K562 (cell line): ENCODE data around the gene CCR7. TPM values are rescaled to one million over a fixed set of nuclear protein-coding genes. Genes with fewer than 3 reads are reported as not detected.

Experiments used
- RBM25 ChIP-seq: fragments of 200-400 bp; formaldehyde crosslinking; IDR thresholded peaks from 2 replicates; pipeline ENCODE4 v1.6.1; 2018; ENCODE audit warnings: low read length, low read depth, moderate library complexity; ENCODE audit not compliant: severe bottlenecking
- SAFB ChIP-seq: fragments of 200-400 bp; formaldehyde crosslinking; IDR thresholded peaks from 2 replicates; pipeline ENCODE4 v1.6.1; 2017; ENCODE audit warnings: low read depth, low read length, borderline replicate concordance
- ZNF224 ChIP-seq: sonication (generic); formaldehyde crosslinking; IDR thresholded peaks from 2 replicates; pipeline ENCODE4 v1.8.0; 2022; ENCODE audit warnings: mild to moderate bottlenecking, missing genetic modification reagents
- polyA plus RNA-seq, 8 experiments: library from polyadenylated mRNA; depleted of rRNA in 4 of 8; stranded (reverse) in 5 of 8; unstranded in 3 of 8; fragments of >200 nt; fragmentation: Nextera tagmentation in 2 of 8; fragmentation: Illumina TruSeq in 1 of 8; extraction: Ambion mirVana in 2 of 8; extraction: Trizol in 1 of 8; gene quantifications; 2 replicates each; pipeline versions ENCODE4 v1.2.1 to v1.2.3, GENCODE V29; 2011 to 2014; ENCODE audit warnings: inconsistent platforms in 1 of 8, missing spikeins in 1 of 8
- total RNA-seq, 7 experiments: library from RNA; depleted of rRNA in 6 of 7; stranded (reverse); fragments of >200 nt in 6 of 7; fragmentation: Illumina TruSeq in 2 of 7; extraction: Trizol in 2 of 7; gene quantifications; 2 replicates each; pipeline versions ENCODE4 v1.2.1 to v1.2.3, GENCODE V29; 2011 to 2021; ENCODE audit warnings: low replicate concordance in 1 of 7
- TF ChIP-seq, protein P1 (sequence below): sonication (generic); formaldehyde crosslinking; IDR thresholded peaks from 2 replicates; pipeline ENCODE4 v1.8.1; 2023; ENCODE audit warnings: mild to moderate bottlenecking, missing genetic modification reagents
- TF ChIP-seq, protein P2 (sequence below): sonication (generic); formaldehyde crosslinking; IDR thresholded peaks from 2 replicates; pipeline ENCODE4 v1.8.0; 2022; ENCODE audit warnings: missing genetic modification reagents, mild to moderate bottlenecking, moderate library complexity, borderline replicate concordance
- TF ChIP-seq, protein P3 (sequence below), 2 experiments: fragments of 450-650 bp; conservative IDR thresholded peaks; 2 replicates each; pipeline ENCODE4 v1.6.1; 2017; ENCODE audit warnings: mild to moderate bottlenecking in 2 of 2, moderate library complexity in 2 of 2
- TF ChIP-seq, protein P4 (sequence below): fragments of 250-450 bp; sonication (Bioruptor Pico); IDR thresholded peaks from 2 replicates; pipeline ENCODE4 v1.8.0; 2021; ENCODE audit warnings: moderate library complexity, mild to moderate bottlenecking, inconsistent platforms
- TF ChIP-seq, protein P5 (sequence below): fragments of 450-650 bp; IDR thresholded peaks from 2 replicates; pipeline ENCODE4 v1.6.1; 2014; ENCODE audit warnings: low read depth, mild to moderate bottlenecking, moderate library complexity, borderline replicate concordance
- TF ChIP-seq, protein P6 (sequence below), 2 experiments: fragments of 450-650 bp; IDR thresholded peaks; 2 replicates each; pipeline ENCODE4 v1.6.1; 2016; ENCODE audit warnings: mild to moderate bottlenecking in 2 of 2, borderline replicate concordance in 1 of 2, low read depth in 1 of 2, moderate library complexity in 1 of 2

CCR7 gene
- total and polyA plus RNA-seq, 9 of the 15 experiments (the other 6 are each of a cell fraction or from before 2014, with no cell fraction given) = 0.14 to 1.4 (median 0.56) TPM

DNA sequence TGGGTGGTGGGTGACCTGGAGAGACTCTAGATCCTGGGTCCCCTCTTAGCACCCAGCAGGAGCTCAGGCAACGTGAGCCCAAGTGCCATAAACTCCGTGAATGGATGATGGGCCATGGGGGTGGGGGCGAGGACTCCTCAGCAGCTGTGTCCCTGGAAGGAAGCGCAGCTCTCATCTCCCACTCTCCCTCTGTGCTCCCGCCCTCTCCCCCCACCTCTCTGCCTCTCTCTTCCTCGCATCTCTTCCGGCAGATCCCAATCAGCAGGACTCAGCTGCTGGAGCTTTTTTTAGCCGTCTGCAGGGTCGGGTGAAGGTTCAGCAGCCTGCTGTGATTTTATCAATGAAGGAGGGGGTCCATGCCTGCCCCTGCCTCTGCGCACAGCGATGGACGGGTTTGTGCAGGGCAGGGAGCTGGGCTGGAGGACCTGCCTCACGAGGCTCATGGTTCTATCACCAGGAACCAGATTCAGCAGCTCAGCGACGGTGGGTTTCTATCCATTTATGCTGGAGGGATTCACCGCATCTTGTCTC lies 8.3 kb downstream of the CCR7 start (continued):
- TF ChIP-seq, protein P1, sequence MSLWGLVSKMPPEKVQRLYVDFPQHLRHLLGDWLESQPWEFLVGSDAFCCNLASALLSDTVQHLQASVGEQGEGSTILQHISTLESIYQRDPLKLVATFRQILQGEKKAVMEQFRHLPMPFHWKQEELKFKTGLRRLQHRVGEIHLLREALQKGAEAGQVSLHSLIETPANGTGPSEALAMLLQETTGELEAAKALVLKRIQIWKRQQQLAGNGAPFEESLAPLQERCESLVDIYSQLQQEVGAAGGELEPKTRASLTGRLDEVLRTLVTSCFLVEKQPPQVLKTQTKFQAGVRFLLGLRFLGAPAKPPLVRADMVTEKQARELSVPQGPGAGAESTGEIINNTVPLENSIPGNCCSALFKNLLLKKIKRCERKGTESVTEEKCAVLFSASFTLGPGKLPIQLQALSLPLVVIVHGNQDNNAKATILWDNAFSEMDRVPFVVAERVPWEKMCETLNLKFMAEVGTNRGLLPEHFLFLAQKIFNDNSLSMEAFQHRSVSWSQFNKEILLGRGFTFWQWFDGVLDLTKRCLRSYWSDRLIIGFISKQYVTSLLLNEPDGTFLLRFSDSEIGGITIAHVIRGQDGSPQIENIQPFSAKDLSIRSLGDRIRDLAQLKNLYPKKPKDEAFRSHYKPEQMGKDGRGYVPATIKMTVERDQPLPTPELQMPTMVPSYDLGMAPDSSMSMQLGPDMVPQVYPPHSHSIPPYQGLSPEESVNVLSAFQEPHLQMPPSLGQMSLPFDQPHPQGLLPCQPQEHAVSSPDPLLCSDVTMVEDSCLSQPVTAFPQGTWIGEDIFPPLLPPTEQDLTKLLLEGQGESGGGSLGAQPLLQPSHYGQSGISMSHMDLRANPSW = no peak
- TF ChIP-seq, protein P2, sequence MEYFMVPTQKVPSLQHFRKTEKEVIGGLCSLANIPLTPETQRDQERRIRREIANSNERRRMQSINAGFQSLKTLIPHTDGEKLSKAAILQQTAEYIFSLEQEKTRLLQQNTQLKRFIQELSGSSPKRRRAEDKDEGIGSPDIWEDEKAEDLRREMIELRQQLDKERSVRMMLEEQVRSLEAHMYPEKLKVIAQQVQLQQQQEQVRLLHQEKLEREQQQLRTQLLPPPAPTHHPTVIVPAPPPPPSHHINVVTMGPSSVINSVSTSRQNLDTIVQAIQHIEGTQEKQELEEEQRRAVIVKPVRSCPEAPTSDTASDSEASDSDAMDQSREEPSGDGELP (CRISPR knock-in tag) = peak; percentile 75
- TF ChIP-seq, protein P3, sequence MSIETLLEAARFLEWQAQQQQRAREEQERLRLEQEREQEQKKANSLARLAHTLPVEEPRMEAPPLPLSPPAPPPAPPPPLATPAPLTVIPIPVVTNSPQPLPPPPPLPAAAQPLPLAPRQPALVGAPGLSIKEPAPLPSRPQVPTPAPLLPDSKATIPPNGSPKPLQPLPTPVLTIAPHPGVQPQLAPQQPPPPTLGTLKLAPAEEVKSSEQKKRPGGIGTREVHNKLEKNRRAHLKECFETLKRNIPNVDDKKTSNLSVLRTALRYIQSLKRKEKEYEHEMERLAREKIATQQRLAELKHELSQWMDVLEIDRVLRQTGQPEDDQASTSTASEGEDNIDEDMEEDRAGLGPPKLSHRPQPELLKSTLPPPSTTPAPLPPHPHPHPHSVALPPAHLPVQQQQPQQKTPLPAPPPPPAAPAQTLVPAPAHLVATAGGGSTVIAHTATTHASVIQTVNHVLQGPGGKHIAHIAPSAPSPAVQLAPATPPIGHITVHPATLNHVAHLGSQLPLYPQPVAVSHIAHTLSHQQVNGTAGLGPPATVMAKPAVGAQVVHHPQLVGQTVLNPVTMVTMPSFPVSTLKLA (conservative IDR thresholded peaks at IDR 0.05) = no peak
- no peak for TF ChIP-seq ZNF224
- TF ChIP-seq, protein P4, sequence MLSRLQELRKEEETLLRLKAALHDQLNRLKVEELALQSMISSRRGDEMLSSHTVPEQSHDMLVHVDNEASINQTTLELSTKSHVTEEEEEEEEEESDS (CRISPR knock-in tag) = no peak
- TF ChIP-seq, protein P5, sequence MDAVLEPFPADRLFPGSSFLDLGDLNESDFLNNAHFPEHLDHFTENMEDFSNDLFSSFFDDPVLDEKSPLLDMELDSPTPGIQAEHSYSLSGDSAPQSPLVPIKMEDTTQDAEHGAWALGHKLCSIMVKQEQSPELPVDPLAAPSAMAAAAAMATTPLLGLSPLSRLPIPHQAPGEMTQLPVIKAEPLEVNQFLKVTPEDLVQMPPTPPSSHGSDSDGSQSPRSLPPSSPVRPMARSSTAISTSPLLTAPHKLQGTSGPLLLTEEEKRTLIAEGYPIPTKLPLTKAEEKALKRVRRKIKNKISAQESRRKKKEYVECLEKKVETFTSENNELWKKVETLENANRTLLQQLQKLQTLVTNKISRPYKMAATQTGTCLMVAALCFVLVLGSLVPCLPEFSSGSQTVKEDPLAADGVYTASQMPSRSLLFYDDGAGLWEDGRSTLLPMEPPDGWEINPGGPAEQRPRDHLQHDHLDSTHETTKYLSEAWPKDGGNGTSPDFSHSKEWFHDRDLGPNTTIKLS = no peak
- TF ChIP-seq RBM25 = no peak
- TF ChIP-seq, protein P6, sequence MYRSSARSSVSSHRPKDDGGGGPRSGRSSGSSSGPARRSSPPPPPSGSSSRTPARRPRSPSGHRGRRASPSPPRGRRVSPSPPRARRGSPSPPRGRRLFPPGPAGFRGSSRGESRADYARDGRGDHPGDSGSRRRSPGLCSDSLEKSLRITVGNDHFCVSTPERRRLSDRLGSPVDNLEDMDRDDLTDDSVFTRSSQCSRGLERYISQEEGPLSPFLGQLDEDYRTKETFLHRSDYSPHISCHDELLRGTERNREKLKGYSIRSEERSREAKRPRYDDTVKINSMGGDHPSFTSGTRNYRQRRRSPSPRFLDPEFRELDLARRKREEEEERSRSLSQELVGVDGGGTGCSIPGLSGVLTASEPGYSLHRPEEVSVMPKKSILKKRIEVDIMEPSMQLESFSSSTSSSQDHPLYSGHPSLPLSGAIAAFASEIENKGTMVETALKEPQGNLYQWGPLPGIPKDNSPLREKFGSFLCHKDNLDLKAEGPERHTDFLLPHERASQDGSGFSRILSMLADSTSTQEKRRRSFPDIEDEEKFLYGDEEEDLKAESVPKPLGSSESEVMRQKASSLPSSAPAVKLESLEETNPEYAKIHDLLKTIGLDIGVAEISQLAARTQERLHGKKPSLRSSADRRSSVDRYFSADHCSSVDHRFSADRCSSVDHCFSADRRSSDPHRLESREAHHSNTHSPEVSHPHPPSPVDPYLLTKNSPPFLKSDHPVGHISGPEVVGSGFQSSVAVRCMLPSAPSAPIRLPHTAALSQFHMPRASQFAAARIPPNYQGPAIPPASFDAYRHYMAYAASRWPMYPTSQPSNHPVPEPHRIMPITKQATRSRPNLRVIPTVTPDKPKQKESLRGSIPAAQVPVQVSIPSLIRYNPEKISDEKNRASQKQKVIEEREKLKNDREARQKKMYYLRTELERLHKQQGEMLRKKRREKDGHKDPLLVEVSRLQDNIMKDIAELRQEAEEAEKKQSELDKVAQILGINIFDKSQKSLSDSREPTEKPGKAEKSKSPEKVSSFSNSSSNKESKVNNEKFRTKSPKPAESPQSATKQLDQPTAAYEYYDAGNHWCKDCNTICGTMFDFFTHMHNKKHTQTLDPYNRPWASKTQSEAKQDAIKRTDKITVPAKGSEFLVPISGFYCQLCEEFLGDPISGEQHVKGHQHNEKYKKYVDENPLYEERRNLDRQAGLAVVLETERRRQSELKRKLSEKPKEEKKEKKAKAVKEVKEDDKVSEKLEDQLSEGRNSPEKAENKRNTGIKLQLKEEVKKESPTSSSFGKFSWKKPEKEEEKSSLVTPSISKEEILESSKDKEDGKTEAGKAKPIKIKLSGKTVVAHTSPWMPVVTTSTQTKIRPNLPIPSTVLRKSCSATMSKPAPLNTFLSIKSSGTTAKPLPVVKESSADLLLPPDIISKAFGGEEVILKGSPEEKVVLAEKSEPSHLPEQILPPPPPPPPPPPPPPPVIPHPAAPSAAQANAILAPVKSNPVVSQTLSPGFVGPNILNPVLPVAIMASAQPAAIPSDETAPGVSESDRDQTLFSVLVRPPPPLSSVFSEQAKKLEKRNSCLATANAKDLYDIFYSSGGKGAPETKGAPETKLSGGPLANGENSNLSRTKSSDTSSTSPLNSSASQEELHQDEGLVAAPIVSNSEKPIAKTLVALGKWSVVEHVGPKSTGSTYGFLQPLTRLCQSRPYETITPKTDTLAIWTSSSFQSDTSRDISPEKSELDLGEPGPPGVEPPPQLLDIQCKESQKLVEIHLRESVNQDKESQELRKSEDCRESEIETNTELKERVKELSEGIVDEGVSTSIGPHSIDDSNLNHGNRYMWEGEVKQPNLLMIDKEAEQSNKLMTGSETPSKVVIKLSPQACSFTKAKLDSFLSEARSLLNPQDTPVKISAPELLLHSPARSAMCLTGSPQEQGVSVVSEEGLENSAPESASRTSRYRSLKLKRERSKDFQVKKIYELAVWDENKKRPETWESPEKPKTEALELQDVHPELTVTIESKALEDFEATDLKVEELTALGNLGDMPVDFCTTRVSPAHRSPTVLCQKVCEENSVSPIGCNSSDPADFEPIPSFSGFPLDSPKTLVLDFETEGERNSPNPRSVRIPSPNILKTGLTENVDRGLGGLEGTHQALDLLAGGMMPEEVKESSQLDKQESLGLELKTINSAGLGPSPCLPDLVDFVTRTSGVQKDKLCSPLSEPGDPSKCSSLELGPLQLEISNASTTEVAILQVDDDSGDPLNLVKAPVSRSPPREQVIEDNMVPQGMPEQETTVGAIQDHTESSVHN (IDR thresholded peaks at IDR 0.05; ENCODE audit: borderline replicate concordance in 1 of 2, low read depth in 1 of 2) = peak in 1 of 2 experiments; percentile 55; a peak in 1 of 4 replicates
- no peak for TF ChIP-seq SAFB
